H1 (cell line): ENCODE measurements around the gene PLK3.

ENCODE experiments used
- ASH2L ChIP-seq: fragments of 200-600, 300-600 bp; sonication (generic); IDR thresholded peaks from one replicate; pipeline ENCODE4 v1.7.1; 2017; ENCODE audit warnings: low read length
- EP300 ChIP-seq, 2 experiments: IDR thresholded peaks; 1 replicate in 1 of 2; 2 replicates in 1 of 2; pipeline ENCODE4 v1.6.1; 2011 to 2012; ENCODE audit warnings: low read depth in 2 of 2, low read length in 2 of 2, mild to moderate bottlenecking in 2 of 2, borderline replicate concordance in 1 of 2, inconsistent platforms in 1 of 2, moderate library complexity in 1 of 2
- EZH2 ChIP-seq: fragments of 200-600 bp; sonication (generic); IDR thresholded peaks from 2 replicates; pipeline ENCODE4 v1.7.1; 2012; ENCODE audit warnings: low read depth, mild to moderate bottlenecking, moderate library complexity, low read length, inconsistent platforms; ENCODE audit not compliant: severe bottlenecking
- FOSL1 ChIP-seq: IDR thresholded peaks from 2 replicates; pipeline ENCODE4 v1.6.1; 2011; ENCODE audit warnings: mild to moderate bottlenecking, low read depth, low read length, moderate library complexity; ENCODE audit not compliant: insufficient read depth
- HDAC2 ChIP-seq, 2 experiments: fragments of 300-600 bp in 1 of 2; sonication (generic) in 1 of 2; IDR thresholded peaks; 2 replicates each; pipeline ENCODE4 v1.6.1; 2011 to 2012; ENCODE audit warnings: low read depth in 2 of 2, low read length in 2 of 2, mild to moderate bottlenecking in 2 of 2, moderate library complexity in 2 of 2, borderline replicate concordance in 1 of 2, inconsistent platforms in 1 of 2
- NANOG ChIP-seq: IDR thresholded peaks from 2 replicates; pipeline ENCODE4 v1.6.1; 2011; ENCODE audit warnings: low read length, low read depth, mild to moderate bottlenecking, inconsistent platforms; ENCODE audit not compliant: insufficient read depth, poor library complexity, severe bottlenecking
- NRF1 ChIP-seq: IDR thresholded peaks from 2 replicates; pipeline ENCODE4 v1.6.1; 2011; ENCODE audit warnings: mild to moderate bottlenecking, low read depth, low read length, improper control_type of control experiment
- POLR2AphosphoS5 ChIP-seq: IDR thresholded peaks from 2 replicates; pipeline ENCODE4 v1.6.1; 2011; ENCODE audit warnings: low read depth, low read length
- RBBP5 ChIP-seq: IDR thresholded peaks from 2 replicates; pipeline ENCODE4 v1.7.1; 2012; ENCODE audit warnings: low read depth, mild to moderate bottlenecking, inconsistent platforms, low read length, moderate library complexity, borderline replicate concordance
- SIN3A ChIP-seq, 2 experiments: IDR thresholded peaks in 1 of 2; conservative IDR thresholded peaks in 1 of 2; 2 replicates each; pipeline ENCODE4 v1.6.1; 2011 to 2012; ENCODE audit warnings: low read length in 2 of 2, improper control_type of control experiment in 1 of 2, low read depth in 1 of 2, mild to moderate bottlenecking in 1 of 2
- SP1 ChIP-seq: IDR thresholded peaks from 2 replicates; pipeline ENCODE4 v1.6.1; 2011; ENCODE audit warnings: low read depth, low read length
- SUZ12 ChIP-seq: fragments of 200-600 bp; sonication (generic); IDR thresholded peaks from 2 replicates; pipeline ENCODE4 v1.6.1; 2012; ENCODE audit warnings: mild to moderate bottlenecking, inconsistent platforms, low read length, moderate library complexity, mixed read lengths
- TF ChIP-seq, protein P1 (sequence below), 3 experiments: IDR thresholded peaks; 1 replicate in 2 of 3; 2 replicates in 1 of 3; pipeline versions ENCODE4 v1.5.1 to v1.6.1; 2011; ENCODE audit warnings: low read length in 3 of 3, mild to moderate bottlenecking in 3 of 3, inconsistent platforms in 2 of 3, low read depth in 1 of 3, moderate library complexity in 1 of 3; ENCODE audit not compliant: insufficient read depth in 1 of 3; ENCODE audit errors: control extremely low read depth in 1 of 3

DNA sequence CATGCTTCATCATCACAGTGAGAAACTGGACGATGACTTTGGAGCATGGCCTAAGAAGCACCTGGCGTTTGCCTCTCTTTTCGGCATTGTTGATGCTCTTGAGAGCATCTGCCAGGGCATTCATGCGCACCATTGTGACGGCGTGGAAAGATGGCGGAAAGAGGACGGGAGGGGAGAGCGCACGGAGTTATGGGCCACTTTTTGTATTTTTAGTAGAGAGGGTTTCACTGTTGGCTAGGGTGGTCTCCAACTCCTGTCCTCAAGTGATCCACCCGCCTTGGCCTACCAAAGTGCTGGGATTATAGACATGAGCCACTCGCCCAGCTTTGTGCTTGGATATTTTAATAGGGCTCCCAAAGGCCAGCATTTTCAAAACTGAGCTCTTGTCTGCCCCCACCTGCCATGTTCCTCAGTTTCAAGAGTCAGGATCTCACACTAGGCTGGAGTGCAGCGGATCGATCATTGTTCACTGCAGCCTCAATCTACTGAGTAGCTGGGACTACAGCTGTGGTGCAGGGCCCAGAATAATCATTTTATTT, 19.5 kb upstream of the PLK3 start:
- TF ChIP-seq FOSL1 (no peak), EZH2 (no peak), EP300 (IDR thresholded peaks at IDR 0.05; ENCODE audit: borderline replicate concordance in 1 of 2, low read depth in 2 of 2, low read length in 2 of 2) (no peak), ASH2L (no peak), HDAC2 (IDR thresholded peaks at IDR 0.05; ENCODE audit: borderline replicate concordance in 1 of 2, low read depth in 2 of 2, low read length in 2 of 2) (no peak), SP1 (no peak), RBBP5 (no peak), NANOG (no peak), POLR2AphosphoS5 (peak; percentile 81), NRF1 (no peak), SIN3A (conservative IDR thresholded peaks at IDR 0.05 in 1 of 2, IDR thresholded peaks at IDR 0.05 in 1 of 2; ENCODE audit: low read depth in 1 of 2, low read length in 2 of 2) (no peak), SUZ12 (no peak)
- TF ChIP-seq, protein P1, sequence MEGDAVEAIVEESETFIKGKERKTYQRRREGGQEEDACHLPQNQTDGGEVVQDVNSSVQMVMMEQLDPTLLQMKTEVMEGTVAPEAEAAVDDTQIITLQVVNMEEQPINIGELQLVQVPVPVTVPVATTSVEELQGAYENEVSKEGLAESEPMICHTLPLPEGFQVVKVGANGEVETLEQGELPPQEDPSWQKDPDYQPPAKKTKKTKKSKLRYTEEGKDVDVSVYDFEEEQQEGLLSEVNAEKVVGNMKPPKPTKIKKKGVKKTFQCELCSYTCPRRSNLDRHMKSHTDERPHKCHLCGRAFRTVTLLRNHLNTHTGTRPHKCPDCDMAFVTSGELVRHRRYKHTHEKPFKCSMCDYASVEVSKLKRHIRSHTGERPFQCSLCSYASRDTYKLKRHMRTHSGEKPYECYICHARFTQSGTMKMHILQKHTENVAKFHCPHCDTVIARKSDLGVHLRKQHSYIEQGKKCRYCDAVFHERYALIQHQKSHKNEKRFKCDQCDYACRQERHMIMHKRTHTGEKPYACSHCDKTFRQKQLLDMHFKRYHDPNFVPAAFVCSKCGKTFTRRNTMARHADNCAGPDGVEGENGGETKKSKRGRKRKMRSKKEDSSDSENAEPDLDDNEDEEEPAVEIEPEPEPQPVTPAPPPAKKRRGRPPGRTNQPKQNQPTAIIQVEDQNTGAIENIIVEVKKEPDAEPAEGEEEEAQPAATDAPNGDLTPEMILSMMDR (IDR thresholded peaks at IDR 0.05; ENCODE audit: control extremely low read depth in 1 of 3, insufficient read depth in 1 of 3, low read depth in 1 of 3, low read length in 3 of 3) = no peak
